Activated B cell treated with CpG ODN at 0.5 μM for 24 hours (primary cell): ENCODE results near the gene NPR3. TPM values are rescaled to one million over a fixed set of nuclear protein-coding genes. Genes with fewer than 3 reads are reported as not detected.
"Not testable (repeated sequence)": the region's sequence is repeated elsewhere in the genome, so short reads cannot be mapped to it uniquely, and the experiment has no call there.

ENCODE experiments used
- ATAC-seq: fragments of 200-7000 bp; cut with Tn5 transposase; one replicate; pipeline ENCODE4 v1.10.0; 2021; ENCODE audit warnings: low read depth, mild to moderate bottlenecking, moderate library complexity
- CTCF ChIA-PET: fragments of 350-600 bp; sonication (Branson Sonifier 250); formaldehyde crosslinking; loops from one replicate; lab custom pipeline; 2021; ENCODE audit warnings: antibody characterized with exemption; lab: Charles Lee
- POLR2A ChIA-PET: fragments of 350-600 bp; sonication (Branson Sonifier 250); formaldehyde crosslinking; loops from one replicate; lab custom pipeline; 2021; ENCODE audit warnings: antibody characterized with exemption; lab: Charles Lee
- DNase-seq: peaks from one replicate; pipeline ENCODE4 v3.0.0; 2022
- H3K27ac Mint-ChIP-seq: one replicate; pipeline ENCODE4 v1.8.0; 2020; ENCODE audit warnings: mixed read lengths
- H3K27me3 Mint-ChIP-seq: one replicate; pipeline ENCODE4 v1.8.0; 2021; ENCODE audit warnings: mixed read lengths
- H3K36me3 Mint-ChIP-seq: one replicate; pipeline ENCODE4 v1.8.0; 2021; ENCODE audit warnings: low read depth, mixed read lengths
- H3K4me1 Mint-ChIP-seq: one replicate; pipeline ENCODE4 v1.8.0; 2021; ENCODE audit warnings: mixed read lengths
- H3K4me3 Mint-ChIP-seq: one replicate; pipeline ENCODE4 v1.8.0; 2020; ENCODE audit warnings: mild to moderate bottlenecking, mixed read lengths
- H3K9me3 Mint-ChIP-seq: one replicate; pipeline ENCODE4 v1.8.0; 2020; ENCODE audit warnings: mixed read lengths
- intact Hi-C: fragments of 100-400 bp; cut with micrococcal nuclease; formaldehyde crosslinking; loops from one replicate; pipeline ENCODE4 v1.15.1; 2024
- total RNA-seq: library from RNA; stranded (reverse); gene quantifications from 2 replicates; pipeline ENCODE4 v1.2.3, GENCODE V29; 2022
- TF ChIP-seq, protein P1 (sequence below): fragments of 200-600 bp; IDR thresholded peaks from one replicate; pipeline ENCODE4 v1.8.0; 2022; ENCODE audit warnings: antibody characterized with exemption, mild to moderate bottlenecking

Gene NPR3
- total RNA-seq, 1 donor from 2014 or later: not detected

DNA sequence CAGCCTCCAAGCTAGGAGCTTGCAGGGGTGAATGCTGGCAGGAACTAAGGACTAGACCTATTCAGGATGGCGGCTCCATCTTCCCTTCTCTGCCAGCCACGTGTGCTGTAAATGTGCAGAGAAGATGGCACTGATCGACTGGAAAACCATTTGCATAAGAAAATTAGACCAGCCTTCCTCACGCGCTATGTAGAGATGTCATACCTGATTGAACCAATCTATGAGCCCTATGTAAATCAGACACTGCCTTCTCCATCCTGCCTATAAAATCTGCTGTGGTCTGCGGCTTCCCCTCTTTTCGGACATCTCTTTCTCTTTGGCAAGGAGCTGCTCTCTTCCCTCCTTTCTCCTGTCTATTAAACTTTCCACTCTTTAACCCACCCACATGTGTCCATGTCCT is 91.6 kb downstream of the NPR3 start:
- Mint-ChIP-seq H3K27me3 (no peaks in the 10 kb centered on the region), H3K4me3 (no peak overlapping the region), H3K27ac (no peak overlapping the region), H3K36me3 (no peaks in the 10 kb centered on the region), H3K4me1 (no peaks in the 10 kb centered on the region), H3K9me3 (peaks cover 18% of the 10 kb centered on the region)
- DNase-seq (no peak), ATAC-seq (no peak)
- intact Hi-C loops: no loop called here
- ChIA-PET CTCF (no interaction called here), POLR2A (no interaction called here)
- TF ChIP-seq, protein P1, sequence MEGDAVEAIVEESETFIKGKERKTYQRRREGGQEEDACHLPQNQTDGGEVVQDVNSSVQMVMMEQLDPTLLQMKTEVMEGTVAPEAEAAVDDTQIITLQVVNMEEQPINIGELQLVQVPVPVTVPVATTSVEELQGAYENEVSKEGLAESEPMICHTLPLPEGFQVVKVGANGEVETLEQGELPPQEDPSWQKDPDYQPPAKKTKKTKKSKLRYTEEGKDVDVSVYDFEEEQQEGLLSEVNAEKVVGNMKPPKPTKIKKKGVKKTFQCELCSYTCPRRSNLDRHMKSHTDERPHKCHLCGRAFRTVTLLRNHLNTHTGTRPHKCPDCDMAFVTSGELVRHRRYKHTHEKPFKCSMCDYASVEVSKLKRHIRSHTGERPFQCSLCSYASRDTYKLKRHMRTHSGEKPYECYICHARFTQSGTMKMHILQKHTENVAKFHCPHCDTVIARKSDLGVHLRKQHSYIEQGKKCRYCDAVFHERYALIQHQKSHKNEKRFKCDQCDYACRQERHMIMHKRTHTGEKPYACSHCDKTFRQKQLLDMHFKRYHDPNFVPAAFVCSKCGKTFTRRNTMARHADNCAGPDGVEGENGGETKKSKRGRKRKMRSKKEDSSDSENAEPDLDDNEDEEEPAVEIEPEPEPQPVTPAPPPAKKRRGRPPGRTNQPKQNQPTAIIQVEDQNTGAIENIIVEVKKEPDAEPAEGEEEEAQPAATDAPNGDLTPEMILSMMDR: no peak

DNA sequence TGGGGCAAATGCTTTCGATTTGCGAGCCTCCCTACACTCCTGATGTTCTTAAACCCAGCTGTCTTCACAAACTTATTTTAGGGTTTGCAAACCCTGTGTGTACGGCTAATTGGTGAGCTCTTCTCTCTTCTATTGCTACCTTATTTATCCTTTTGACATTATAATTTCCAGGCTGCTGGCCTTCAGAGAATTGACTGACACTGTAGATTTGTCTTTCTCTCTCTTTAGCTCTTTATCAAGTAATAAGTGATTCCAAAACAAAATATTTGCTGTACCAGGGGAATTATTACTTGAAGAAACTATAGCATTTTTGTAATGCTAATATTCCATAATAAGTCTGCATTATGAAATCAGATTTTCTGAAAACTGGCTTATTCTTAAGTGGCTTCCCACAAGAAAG is 92.5 kb downstream of the NPR3 start:
- H3K4me1 Mint-ChIP-seq: no peaks in the 10 kb centered on the region
- no peaks in the 10 kb centered on the region for H3K36me3 Mint-ChIP-seq
- ATAC-seq (no peak), DNase-seq (no peak)
- H3K27ac Mint-ChIP-seq: no peak overlapping the region
- intact Hi-C loops: no loop called here
- no peak overlapping the region for H3K4me3 Mint-ChIP-seq
- TF ChIP-seq, protein P1: no peak
- CTCF ChIA-PET: no interaction called here
- peaks cover 18% of the 10 kb centered on the region for H3K9me3 Mint-ChIP-seq
- no peaks in the 10 kb centered on the region for H3K27me3 Mint-ChIP-seq
- POLR2A ChIA-PET: no interaction called here

DNA sequence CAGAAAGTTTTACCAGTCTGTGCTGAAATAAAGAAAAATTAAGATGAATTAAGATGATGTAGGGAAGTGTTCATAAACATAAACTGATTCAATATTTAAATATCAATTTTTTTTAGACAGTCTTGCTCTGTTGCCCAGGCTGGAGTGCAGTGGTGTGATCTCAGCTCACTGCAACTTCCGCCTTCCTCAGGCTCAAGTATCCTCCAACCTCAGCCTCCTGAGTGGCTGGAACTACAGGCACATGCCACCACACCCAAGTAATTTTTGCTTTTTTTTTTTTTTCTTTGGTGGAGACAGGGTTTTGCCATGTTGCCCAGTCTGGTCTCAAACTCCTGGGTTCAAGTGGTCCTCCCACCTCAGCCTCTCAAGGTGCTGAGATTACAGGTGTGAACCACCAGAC is 94.3 kb downstream of the NPR3 start:
- peaks cover 13% of the 10 kb centered on the region for H3K9me3 Mint-ChIP-seq
- H3K27ac Mint-ChIP-seq, ATAC-seq, DNase-seq, intact Hi-C loops, H3K36me3 Mint-ChIP-seq, CTCF ChIA-PET, H3K4me1 Mint-ChIP-seq, H3K4me3 Mint-ChIP-seq, H3K27me3 Mint-ChIP-seq, POLR2A ChIA-PET: not testable (repeated sequence)

DNA sequence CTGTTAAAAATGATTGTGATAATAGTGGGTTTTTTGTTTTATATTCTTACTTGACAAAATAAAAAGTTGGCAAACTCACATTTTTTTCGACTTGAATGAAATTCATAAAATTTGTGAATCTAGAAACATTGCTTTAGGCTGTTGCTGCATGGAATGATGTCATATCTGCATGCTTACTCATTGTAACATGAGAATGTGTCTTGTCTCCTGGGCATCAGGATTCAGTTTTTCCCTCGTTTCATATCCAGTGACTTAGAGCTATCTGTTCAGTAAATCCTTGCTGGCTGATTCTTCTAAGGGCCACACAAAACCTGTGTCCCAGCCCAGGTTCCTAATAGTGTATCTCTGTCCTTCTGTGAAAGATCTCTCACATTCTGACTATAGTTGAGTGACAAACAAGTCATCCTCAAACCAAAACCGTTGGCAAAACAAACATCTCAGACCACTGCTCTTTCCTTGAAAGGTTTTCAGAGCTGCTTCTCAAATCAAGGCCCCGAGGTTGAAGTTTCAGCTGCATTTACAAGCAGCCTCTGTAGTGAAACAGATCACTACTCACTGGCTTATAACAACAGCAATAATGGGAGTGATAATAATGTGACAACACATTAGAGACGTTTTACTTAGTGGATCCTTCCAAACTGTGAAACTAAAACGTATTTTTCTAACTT is 95.0 kb downstream of the NPR3 start:
- intact Hi-C loops: no loop called here
- ATAC-seq: no peak
- H3K27ac Mint-ChIP-seq: no peak overlapping the region

DNA sequence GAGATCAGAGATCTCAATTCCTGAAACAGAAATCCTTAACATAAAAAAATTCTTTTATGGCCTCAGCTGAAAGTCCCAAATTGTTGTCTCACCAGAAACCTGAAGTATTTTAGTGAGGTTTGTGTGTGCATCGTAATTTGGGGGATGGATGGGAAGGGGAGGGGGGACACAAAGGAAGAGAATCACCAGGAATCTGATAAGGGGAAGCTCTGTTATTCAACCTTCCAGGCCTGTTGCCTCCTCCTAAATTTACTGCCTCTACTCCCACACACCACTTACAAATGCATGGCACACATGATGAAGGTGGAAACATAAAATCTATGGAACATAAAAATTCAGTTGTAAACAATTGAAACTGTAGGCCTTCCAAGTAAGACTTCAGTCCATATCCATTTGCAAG is 97.7 kb downstream of the NPR3 start:
- Mint-ChIP-seq H3K27me3 (no peaks in the 10 kb centered on the region), H3K4me3 (no peak overlapping the region), H3K36me3 (no peaks in the 10 kb centered on the region), H3K9me3 (peaks cover 6% of the 10 kb centered on the region), H3K27ac (no peak overlapping the region), H3K4me1 (no peaks in the 10 kb centered on the region)
- TF ChIP-seq, protein P1: no peak
- ChIA-PET POLR2A (no interaction called here), CTCF (no interaction called here)
- ATAC-seq (no peak), DNase-seq (no peak)
- intact Hi-C loops: no loop called here

More for the DNA sequence above, 95.0 kb downstream of the NPR3 start:
- Mint-ChIP-seq H3K9me3 (peaks cover 8% of the 10 kb centered on the region), H3K27me3 (no peaks in the 10 kb centered on the region), H3K4me1 (no peaks in the 10 kb centered on the region), H3K4me3 (no peak overlapping the region), H3K36me3 (no peaks in the 10 kb centered on the region)
- CTCF ChIA-PET: no interaction called here
- TF ChIP-seq, protein P1: no peak
- POLR2A ChIA-PET: no interaction called here
- DNase-seq: no peak

DNA sequence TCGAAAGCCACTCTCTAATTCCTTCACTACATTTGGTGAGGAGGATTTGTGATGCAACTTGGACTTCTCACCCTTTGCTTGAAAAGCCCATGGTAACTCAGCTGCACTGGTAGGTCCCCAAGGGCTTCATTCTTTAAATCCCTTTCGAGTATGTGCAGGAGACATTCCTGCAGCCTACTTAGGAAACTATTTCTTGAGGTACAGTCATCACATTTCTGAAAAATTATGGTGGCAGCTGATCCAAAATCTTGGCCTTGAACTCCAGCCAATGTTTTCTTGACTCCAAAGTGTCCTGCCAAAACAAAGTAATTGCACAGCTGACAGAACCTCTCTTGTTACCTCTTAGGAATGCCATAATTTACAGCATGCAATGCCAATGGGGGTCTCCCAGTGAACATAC is 99.7 kb downstream of the NPR3 start:
- H3K27me3 Mint-ChIP-seq: no peaks in the 10 kb centered on the region
- no peaks in the 10 kb centered on the region for H3K4me1 Mint-ChIP-seq
- H3K4me3 Mint-ChIP-seq: no peak overlapping the region
- peaks cover 5% of the 10 kb centered on the region for H3K9me3 Mint-ChIP-seq
- TF ChIP-seq, protein P1: no peak
- ChIA-PET CTCF (no interaction called here), POLR2A (no interaction called here)
- no peak for ATAC-seq
- DNase-seq: no peak
- intact Hi-C loops: no loop called here
- no peak overlapping the region for H3K27ac Mint-ChIP-seq
- no peaks in the 10 kb centered on the region for H3K36me3 Mint-ChIP-seq
